ENCODE data around the gene TAF1B. TPM values are rescaled to one million over a fixed set of nuclear protein-coding genes. Genes with fewer than 3 reads are reported as not detected.

The TAF1B gene
- 53.8 and 86.3 TPM in 2 replicates for total RNA-seq (ENCODE audit: low replicate concordance)

DNA sequence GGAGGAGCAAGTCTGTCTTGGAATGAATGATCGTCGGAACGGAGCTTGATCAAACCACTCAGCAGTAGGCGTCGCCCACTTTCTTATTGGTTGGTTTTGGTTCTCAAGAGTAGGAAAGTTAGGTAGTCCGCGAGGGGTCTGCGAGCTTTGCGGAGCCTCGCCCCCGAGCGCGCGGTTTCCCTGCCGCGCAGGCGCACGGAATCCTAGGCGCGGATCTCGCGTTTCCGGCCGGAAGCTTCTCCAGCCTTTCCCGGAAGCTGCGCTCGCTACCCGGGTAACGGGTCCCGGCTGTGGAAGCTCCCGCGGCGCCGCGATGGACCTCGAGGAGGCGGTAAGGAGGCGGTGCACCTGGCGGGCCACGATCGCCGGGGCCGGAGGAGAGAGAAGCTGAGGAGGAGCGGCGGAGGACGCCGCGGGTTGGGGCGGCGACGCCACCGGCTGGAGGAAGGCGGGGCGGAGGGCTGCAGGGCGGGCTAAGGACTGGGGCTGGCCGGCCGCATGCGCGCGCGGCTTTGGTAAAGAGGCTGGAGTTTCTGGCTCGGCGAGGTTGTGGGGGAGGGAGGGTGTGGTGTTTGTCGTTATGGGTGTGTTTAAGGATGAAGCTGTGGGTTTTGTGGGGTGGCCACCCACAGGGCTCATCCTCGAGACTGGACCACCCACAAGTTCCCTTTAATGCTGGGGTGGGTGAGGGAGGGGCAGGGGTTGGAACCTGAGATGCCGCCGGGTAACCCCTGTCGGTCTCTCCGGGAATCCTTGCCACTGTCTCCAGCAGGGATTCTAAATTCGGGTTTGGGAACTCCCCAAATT is at the start of gene TAF1B:
Gene TAF1B, plus strand, starts transcription at position 246 of the 807 bp plus-strand sequence. Its CDS starts 68 bp downstream, at position 314.
- Histone ChIP-seq H3K79me2 (ENCODE audit: low read depth) (peaks cover 48% of the 10 kb centered on the region), H3K4me2 (peak within 1 kb of the TSS; percentile 88), H3K4me3 (peak within 1 kb of the TSS; percentile 72), H3K9ac (peak within 1 kb of the TSS; percentile 66), H2AFZ (replicated peaks) (peak within 1 kb of the TSS; percentile 87), H3F3A (ENCODE audit: low read depth) (peaks cover 22% of the 10 kb centered on the region), H3K4me1 (peaks cover 15% of the 10 kb centered on the region), H3K36me3 (no peaks in the 10 kb centered on the region), H3K27ac (peak within 1 kb of the TSS; percentile 96), H3K27me3 (no peaks in the 10 kb centered on the region), H3K9me3 (ENCODE audit: low read depth) (no peaks in the 10 kb centered on the region), H4K20me1 (ENCODE audit: low read depth) (peaks cover 38% of the 10 kb centered on the region)
- Mint-ChIP-seq H3K27ac (peak within 1 kb of the TSS; percentile 81), H3K9me3 (no peaks in the 10 kb centered on the region), H3K27me3 (ENCODE audit: insufficient read depth, low read depth) (peaks cover 2% of the 10 kb centered on the region), H3K4me3 (peak within 1 kb of the TSS; percentile 94), H3K4me1 (peaks cover 18% of the 10 kb centered on the region), H3K36me3 (peaks cover 18% of the 10 kb centered on the region)
- TF ChIP-seq, protein P1, sequence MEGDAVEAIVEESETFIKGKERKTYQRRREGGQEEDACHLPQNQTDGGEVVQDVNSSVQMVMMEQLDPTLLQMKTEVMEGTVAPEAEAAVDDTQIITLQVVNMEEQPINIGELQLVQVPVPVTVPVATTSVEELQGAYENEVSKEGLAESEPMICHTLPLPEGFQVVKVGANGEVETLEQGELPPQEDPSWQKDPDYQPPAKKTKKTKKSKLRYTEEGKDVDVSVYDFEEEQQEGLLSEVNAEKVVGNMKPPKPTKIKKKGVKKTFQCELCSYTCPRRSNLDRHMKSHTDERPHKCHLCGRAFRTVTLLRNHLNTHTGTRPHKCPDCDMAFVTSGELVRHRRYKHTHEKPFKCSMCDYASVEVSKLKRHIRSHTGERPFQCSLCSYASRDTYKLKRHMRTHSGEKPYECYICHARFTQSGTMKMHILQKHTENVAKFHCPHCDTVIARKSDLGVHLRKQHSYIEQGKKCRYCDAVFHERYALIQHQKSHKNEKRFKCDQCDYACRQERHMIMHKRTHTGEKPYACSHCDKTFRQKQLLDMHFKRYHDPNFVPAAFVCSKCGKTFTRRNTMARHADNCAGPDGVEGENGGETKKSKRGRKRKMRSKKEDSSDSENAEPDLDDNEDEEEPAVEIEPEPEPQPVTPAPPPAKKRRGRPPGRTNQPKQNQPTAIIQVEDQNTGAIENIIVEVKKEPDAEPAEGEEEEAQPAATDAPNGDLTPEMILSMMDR (IDR thresholded peaks at IDR 0.05): peak; percentile 31
- no peak for TF ChIP-seq EZH2 (IDR thresholded peaks at IDR 0.05)
- peak; percentile 97 for DNase-seq (ENCODE audit: low spot score)

DNA sequence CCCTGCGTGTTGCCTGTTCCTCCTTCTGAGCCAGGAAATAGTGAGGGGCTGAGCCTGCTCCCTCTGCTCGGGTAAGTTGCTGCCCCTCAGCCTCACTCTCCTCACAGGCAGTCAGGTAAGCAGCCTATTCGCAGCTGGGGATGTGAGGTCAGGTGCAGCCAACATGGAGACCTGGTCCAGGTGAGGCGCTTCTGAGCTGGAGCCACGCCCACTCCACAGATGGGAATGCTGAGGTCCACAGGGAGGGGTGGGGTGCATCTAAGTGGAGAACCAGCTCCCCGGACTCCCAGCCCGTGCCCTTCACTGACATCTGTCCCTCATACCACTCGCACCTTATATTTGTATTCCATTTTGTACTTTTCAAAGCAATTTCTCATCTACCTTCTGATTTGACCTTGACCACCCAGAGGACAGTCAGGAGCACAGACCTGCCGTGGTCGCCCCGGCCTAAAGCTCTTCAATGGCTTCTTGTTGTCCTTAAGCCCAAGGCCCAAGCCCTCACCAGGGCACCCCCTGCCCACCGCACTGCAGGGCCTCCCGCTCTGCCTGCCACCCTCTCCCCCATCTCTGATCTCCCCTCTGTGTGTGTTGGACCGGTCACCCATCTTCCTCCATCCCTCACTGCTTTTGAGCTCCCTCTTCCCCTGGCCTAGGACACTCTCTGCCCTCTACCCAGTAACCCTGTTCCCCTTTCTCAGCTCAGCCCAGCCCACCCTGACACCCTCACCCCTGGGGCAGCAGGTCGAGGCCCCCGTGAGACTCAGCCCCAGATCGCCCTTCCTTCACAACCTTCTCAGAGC is 49.2 kb upstream of the TAF1B start:
- no peak overlapping the region for H3K4me3 ChIP-seq
- H3K27me3 ChIP-seq: no peaks in the 10 kb centered on the region
- H3F3A ChIP-seq (ENCODE audit: low read depth): no peaks in the 10 kb centered on the region
- Mint-ChIP-seq H3K36me3 (no peaks in the 10 kb centered on the region), H3K4me1 (peaks cover 25% of the 10 kb centered on the region), H3K27me3 (ENCODE audit: insufficient read depth, low read depth) (no peaks in the 10 kb centered on the region), H3K4me3 (no peak overlapping the region), H3K9me3 (no peaks in the 10 kb centered on the region), H3K27ac (no peak overlapping the region)
- no peak overlapping the region for H3K27ac ChIP-seq
- H3K4me2 ChIP-seq: no peak overlapping the region
- H4K20me1 ChIP-seq (ENCODE audit: low read depth): no peaks in the 10 kb centered on the region
- DNase-seq (ENCODE audit: low spot score): no peak
- H3K4me1 ChIP-seq: no peaks in the 10 kb centered on the region
- no peaks in the 10 kb centered on the region for H3K9me3 ChIP-seq (ENCODE audit: low read depth)
- TF ChIP-seq EZH2phosphoT487 (IDR thresholded peaks at IDR 0.05) (no peak), EZH2 (IDR thresholded peaks at IDR 0.05) (no peak)
- TF ChIP-seq, protein P1 (IDR thresholded peaks at IDR 0.05): no peak
- H3K9ac ChIP-seq: no peak overlapping the region
- H3K79me2 ChIP-seq (ENCODE audit: low read depth): no peaks in the 10 kb centered on the region
- no peaks in the 10 kb centered on the region for H3K36me3 ChIP-seq
- no peak overlapping the region for H2AFZ ChIP-seq (replicated peaks)

DNA sequence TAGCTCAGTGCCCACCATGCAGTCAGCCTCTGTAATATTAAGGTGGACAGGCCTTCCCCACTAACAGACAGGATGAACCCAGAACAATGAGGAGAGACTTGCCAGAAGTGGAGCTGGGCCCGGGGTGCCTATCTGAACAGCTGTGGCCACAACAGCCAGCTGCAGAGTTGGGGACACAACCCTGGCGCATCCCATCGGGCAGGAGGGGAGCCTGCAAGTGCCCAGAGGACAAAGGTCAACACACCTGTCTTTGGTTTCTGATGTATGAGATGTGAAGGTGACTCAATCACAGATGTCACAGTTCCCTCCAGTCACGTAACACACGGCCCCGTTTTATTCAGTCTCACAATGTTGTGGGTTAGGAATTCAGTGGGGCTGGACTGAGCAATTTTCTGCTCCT is 48.2 kb upstream of the TAF1B start:
- Mint-ChIP-seq H3K27me3 (ENCODE audit: insufficient read depth, low read depth) (no peaks in the 10 kb centered on the region), H3K4me1 (peaks cover 31% of the 10 kb centered on the region), H3K4me3 (no peak overlapping the region), H3K27ac (no peak overlapping the region), H3K36me3 (no peaks in the 10 kb centered on the region), H3K9me3 (no peaks in the 10 kb centered on the region)
- Histone ChIP-seq H3K9me3 (ENCODE audit: low read depth) (no peaks in the 10 kb centered on the region), H3K4me2 (no peak overlapping the region), H3K4me3 (no peak overlapping the region), H3K79me2 (ENCODE audit: low read depth) (no peaks in the 10 kb centered on the region), H3K9ac (no peak overlapping the region), H3K36me3 (no peaks in the 10 kb centered on the region), H2AFZ (replicated peaks) (no peak overlapping the region), H3K4me1 (no peaks in the 10 kb centered on the region), H3F3A (ENCODE audit: low read depth) (no peaks in the 10 kb centered on the region), H4K20me1 (ENCODE audit: low read depth) (no peaks in the 10 kb centered on the region), H3K27ac (no peak overlapping the region), H3K27me3 (no peaks in the 10 kb centered on the region)
- TF ChIP-seq, protein P1 (IDR thresholded peaks at IDR 0.05): no peak
- TF ChIP-seq EZH2phosphoT487 (IDR thresholded peaks at IDR 0.05) (no peak), EZH2 (IDR thresholded peaks at IDR 0.05) (no peak)
- no peak for DNase-seq (ENCODE audit: low spot score)

Measured in neural progenitor cell (in vitro differentiated cells).